Measurements from ENCODE around the gene CCDC154. TPM values are rescaled to one million over a fixed set of nuclear protein-coding genes. Genes with fewer than 3 reads are reported as not detected.

CCDC154 gene
- total and polyA plus RNA-seq, 2 of the 4 experiments (the other 2 are of a cell fraction): 0.09 TPM; not detected in 1

DNA sequence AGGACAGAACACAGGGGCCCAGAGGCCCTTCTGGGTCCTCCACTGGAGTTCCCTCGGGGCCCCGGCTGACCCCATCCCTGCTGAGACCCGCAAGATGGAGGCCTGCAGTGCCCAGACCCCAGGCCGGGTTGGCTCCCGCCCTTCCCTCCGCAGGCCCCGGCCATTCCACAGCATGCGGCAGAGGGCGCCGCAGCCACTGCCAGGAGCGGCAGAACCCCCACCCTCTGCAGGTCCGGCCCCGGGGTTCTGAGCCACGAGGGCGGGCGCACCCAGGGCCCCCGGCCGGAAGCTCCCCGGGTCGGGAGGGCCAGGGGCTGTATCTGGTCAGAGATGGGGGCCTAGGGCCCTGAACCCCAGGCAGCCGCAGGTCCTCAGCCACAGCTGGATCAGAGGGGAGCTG lies 15.8 kb downstream of the CCDC154 start:
- Histone ChIP-seq H3K23ac (ENCODE audit: low read depth, low read length) (no peak overlapping the region), H3K4ac (ENCODE audit: low read depth, low read length) (no peak overlapping the region), H3K4me3 (ENCODE audit: insufficient read depth, low read depth, low read length) (no peak overlapping the region), H3K27me3 (ENCODE audit: control insufficient read depth, insufficient read depth, low read length) (peaks cover 7% of the 10 kb centered on the region; the same call in 1 of the 2 replicates), H2AFZ (replicated peaks; ENCODE audit: low read length, poor library complexity) (no peak overlapping the region), H4K91ac (ENCODE audit: insufficient read depth, low read depth, low read length) (no peak overlapping the region), H2AK9ac (replicated peaks; ENCODE audit: low read depth, low read length, poor library complexity) (no peak overlapping the region), H3K9me1 (ENCODE audit: insufficient read depth, low read length) (no peaks in the 10 kb centered on the region), H3K27ac (ENCODE audit: insufficient read depth, low read length) (no peak overlapping the region), H2BK20ac (ENCODE audit: low read depth, low read length) (no peak overlapping the region), H4K20me1 (ENCODE audit: insufficient read depth, low read length) (no peaks in the 10 kb centered on the region), H3K4me1 (ENCODE audit: control insufficient read depth, insufficient read depth, low read length) (no peaks in the 10 kb centered on the region), H4K5ac (ENCODE audit: low read depth, low read length) (no peak overlapping the region), H2BK120ac (ENCODE audit: low read depth, low read length) (no peak overlapping the region), H2AK5ac (ENCODE audit: low read depth, low read length) (no peak overlapping the region), H3K36me3 (ENCODE audit: control insufficient read depth, insufficient read depth, low read length) (no peaks in the 10 kb centered on the region), H2BK15ac (ENCODE audit: low read depth, low read length) (no peak overlapping the region), H4K8ac (ENCODE audit: low read depth in 2 of 2, low read length in 2 of 2) (no peak overlapping the region), H2BK5ac (ENCODE audit: low read depth, low read length, poor library complexity, severe bottlenecking) (no peak overlapping the region), H3K14ac (replicated peaks; ENCODE audit: low read depth, low read length) (no peak overlapping the region), H3K9ac (ENCODE audit: low read depth, low read length) (no peak overlapping the region), H3K56ac (ENCODE audit: extremely low read depth, insufficient read depth, low read length) (no peak overlapping the region), H3K4me2 (ENCODE audit: low read depth, low read length) (no peak overlapping the region), H3K79me1 (ENCODE audit: low read depth in 1 of 2, low read length in 2 of 2) (no peaks in the 10 kb centered on the region), H3K18ac (ENCODE audit: low read depth, low read length) (no peak overlapping the region), H3K9me3 (ENCODE audit: control insufficient read depth, insufficient read depth, low read length) (no peaks in the 10 kb centered on the region)
- no TSS peak for BruUV-seq (replicated peaks)
- dilution Hi-C loops (cut with HindIII; ENCODE audit: low sequenced_read_pairs, unreplicated experiment): no loop called here
- ATAC-seq (ENCODE audit: low read depth): no peak; the same call in 1 of the 2 replicates
- ChIA-PET POLR2A (ENCODE audit: unreplicated experiment) (no interaction called here), CTCF (no interaction called here)
- in situ Hi-C loops (cut with MboI; ENCODE audit: low sequenced_read_pairs): no loop called here
- WGBS, 2 experiments (ENCODE audit: extremely low coverage in 2 of 2, insufficient read length in 1 of 2): 43% methylated on average over 12 of the region's 21 CpGs; no CpG with 5 or more reads in 1 of the 2 experiments
- no peak for DNase-seq
- TF ChIP-seq BHLHE40 (IDR thresholded peaks at IDR 0.05; ENCODE audit: low read depth, low read length) (no peak), SMC3 (IDR thresholded peaks at IDR 0.05; ENCODE audit: low read depth, low read length) (0 out of 2 replicates have a peak, but pooled peaks have one; percentile 29), RAD21 (IDR thresholded peaks at IDR 0.05; ENCODE audit: low read length) (peak; percentile 26), CTCF (conservative IDR thresholded peaks at IDR 0.05; ENCODE audit: low read depth, low read length) (peak; percentile 30; the same call in 1 of the 2 replicates)
- intact Hi-C loops (cut with micrococcal nuclease): loop anchor here (10.0 kb wide), 1 partner anchor 46 kb away; the partner anchor contains the start of gene CLCN7

All from IMR-90 (cell line).